ENCODE results near the gene ARHGAP10.

GRCh38 chr4:147794787-147795413 lies 63.0 kb downstream of the ARHGAP10 start:
- no peak for TF ChIP-seq CTCF (IDR thresholded peaks at IDR 0.05)
- no peak for TF ChIP-seq POLR2A (IDR thresholded peaks at IDR 0.05)

Measured in prostate gland (tissue), 2 donors.